ENCODE data around the gene SH3PXD2B.

Gene SH3PXD2B

GRCh38 chr5:172435362-172436077 lies 18.8 kb downstream of the SH3PXD2B start:
- DNase-seq = no peak

DNA sequence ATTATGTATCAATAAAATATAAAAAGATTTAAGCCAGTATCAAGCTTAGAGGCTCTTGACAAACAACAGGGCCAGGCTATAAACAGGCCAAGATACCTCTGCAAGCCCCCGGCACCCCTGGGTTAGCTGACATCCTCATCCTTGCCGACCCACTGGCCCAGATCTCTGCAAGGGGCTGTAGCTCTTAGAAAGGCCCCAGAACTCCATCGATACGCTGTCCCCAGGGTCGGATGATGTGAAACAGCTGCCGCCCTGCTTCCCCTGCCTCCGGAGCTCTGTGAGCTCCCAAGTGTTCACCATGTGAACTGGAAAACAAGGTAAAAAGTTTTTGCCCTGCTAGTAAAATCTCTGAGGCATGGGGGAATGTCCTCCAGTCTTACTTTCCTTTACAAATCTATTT lies 20.1 kb downstream of the SH3PXD2B start:
- DNase-seq = no peak

GRCh38 chr5:172433513-172433912 lies 20.8 kb downstream of the SH3PXD2B start:
- no peak for DNase-seq

- no peak for DNase-seq
Measured at GRCh38 chr5:172433071-172433470, 21.3 kb downstream of the SH3PXD2B start.

GRCh38 chr5:172430354-172430753 lies 24.0 kb downstream of the SH3PXD2B start:
- no peak for DNase-seq

DNA sequence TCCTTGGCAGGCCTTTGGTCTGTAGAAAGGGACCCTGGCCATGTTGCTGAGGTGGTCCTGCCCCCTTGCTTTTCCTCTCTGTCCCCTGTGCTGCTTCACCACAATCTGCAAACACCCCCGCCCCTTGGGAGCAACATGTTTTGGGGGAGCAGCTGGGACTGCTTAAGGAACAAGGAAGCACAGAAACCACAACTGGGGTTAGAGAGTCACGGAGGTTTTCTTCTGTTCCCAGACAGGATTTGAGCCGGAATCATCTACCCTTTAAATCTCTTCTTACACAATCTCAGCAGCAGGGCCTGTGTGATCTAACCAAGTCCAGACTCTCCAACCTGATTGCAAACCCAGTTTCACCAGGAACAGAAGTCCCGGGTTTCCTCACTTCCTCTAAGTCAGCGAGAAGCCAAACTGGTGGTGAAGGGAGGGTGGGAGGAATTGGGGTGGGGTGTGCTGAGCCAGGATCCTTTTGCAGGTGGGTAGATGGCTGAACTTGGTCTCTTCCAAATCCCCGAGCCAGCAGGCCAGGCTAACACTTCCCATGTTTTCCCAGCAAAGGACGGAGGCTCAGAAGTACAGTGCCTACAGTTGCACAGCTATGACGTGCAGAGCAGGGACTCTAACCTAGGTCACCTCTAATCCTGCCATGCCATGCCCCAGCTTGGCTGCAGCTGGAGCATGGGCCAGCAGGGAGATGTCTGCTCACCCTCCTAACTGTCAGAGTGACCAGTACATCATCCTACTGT lies 25.0 kb downstream of the SH3PXD2B start:
- no peak for DNase-seq

DNA sequence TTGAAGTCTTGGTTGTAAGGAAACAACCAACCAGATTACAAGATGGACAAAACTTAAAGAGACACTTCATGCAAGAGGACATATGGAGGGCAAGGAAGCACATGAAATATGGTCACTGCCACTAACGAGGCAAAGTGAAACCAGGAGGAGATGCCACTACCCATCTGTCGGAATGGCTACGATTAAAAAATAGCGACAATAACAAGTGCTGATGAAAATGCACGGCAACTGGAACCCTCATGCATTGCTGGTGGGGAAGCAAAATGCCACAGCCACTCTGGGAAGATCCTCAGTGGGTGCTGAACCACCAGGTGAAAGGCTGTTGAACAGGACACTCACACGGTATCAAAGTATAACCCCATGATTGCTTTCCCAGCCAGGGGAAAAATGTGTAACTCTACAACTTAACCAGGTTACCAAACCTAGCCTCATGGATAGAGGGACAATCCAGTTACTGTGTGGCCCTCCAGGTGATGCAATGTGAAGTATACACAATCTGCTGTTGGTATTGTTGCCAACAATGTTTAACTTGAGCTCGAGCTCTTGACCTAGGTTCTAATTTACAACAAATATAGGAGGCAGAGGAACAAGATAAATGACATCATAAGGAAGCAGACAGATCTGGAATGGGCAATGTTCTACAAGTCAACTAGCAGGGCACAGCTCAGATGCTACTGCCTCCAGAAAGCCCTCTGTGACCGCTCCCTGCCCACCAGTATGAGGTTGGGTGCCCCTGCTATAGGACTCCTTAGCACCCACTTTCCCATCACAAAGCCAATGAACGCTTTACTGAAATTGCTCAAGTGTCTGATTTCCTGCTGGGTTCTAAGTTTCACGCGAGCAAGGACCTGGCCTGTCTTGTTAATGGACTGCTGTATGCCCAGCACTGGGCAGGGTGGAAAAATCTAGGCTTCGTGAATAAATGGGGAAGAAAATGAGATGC lies 25.8 kb downstream of the SH3PXD2B start:
- DNase-seq = no peak

DNA sequence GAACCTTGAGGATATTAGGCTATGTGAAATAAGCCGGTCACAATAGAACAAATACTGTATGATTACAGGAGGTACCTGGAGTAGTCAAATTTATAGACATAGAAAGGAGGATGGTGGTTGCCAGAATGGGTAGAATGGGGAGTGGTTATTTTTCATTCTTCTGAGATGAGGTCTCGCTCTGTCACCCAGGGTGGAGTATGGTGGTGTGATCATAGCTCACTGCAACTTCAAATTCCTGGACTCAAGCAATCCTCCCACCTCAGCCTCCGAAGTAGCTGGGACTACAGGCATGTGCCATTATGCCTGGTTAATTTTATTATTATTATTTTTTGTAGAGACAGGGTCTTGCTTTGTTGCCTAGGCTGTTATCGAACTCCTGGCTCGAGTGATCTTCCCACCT lies 27.1 kb downstream of the SH3PXD2B start:
- no peak for DNase-seq

DNA sequence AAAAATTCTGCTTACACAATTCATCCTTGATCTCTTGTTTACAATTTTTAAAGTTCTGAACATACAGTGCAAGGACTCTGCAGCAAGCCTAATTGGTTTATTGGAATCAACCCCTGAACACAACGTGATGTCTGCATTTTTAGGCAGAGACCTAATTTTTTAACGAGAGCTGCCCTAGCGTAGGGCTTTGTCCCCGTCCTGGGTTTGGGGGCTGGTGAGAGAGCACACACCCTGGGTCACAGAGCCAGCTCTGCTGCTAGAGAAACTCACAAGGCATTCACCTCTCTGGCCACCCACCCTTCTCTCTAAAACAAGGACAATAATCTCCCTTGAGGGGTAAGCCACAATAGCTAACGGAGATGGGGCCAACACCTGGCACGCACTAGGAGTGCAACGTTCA lies 28.2 kb downstream of the SH3PXD2B start:
- DNase-seq = no peak

DNA sequence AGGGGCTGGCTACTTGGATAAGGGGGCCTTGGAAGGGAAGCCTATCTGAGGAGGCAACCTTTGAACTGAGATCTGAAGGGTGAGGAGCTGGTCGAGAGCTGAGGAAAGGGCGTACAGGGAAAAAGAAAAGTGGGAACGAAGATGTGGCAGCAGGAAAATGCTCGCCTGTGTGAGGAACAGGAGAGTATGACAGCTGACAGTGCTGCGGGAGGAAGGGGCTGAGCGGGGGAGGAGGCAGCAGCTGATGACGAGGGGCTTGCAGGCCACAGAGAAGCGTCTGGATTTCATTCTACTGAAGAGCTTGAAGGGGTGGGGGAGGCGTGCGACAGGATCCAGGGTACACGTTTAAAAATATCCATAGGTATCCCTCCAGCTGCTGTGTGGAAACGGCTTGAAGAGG lies 28.9 kb downstream of the SH3PXD2B start:
- no peak for DNase-seq

DNA sequence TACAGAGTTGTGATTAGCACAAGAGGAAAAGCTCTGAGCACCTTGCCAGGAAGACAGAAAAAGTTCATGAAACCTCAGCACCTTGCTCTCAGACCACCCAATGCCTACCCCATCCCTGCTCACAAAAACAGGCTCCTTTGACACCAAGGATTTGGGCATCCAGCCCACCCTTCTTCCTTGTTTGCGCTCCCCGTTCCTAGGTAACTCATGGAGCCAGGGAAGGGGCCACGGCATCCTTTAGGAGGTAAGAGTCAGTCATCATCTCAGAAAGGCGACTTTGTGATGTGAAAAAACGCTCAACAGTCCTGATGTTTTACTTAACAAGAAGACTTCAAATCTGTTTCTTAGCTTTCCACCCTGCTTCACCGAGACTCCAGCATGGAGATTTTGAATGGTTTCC lies 29.5 kb downstream of the SH3PXD2B start:
- DNase-seq = no peak

DNA sequence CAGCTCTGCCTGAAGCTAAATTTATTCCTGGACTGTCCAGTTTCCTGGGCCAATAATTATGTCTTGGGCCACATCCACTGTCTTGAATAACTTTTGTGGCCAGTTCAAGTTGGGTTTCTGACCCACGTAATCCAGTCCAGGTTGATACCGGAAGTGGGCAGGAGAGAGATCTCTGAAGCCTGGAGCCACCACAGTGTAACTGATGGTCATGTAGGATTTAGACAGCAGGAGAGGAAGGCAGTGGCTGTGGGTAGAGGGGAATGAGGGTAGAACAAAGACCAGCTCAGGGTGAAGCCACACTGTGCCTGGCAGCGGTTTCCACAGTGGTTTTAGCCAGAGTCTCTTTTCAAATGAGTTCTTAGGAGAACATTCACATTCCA lies 30.2 kb downstream of the SH3PXD2B start:
- no peak for DNase-seq

GRCh38 chr5:172423379-172424110 lies 30.8 kb downstream of the SH3PXD2B start:
- DNase-seq = no peak

GRCh38 chr5:172422255-172422654 lies 32.1 kb downstream of the SH3PXD2B start:
- no peak for DNase-seq

GRCh38 chr5:172421020-172421419 lies 33.3 kb downstream of the SH3PXD2B start:
- DNase-seq = no peak

- no peak for DNase-seq
Measured at GRCh38 chr5:172420235-172420939, 33.9 kb downstream of the SH3PXD2B start.

GRCh38 chr5:172418862-172419814 lies 35.2 kb downstream of the SH3PXD2B start:
- DNase-seq = no peak

GRCh38 chr5:172417983-172418630 lies 36.2 kb downstream of the SH3PXD2B start:
- DNase-seq = no peak

DNA sequence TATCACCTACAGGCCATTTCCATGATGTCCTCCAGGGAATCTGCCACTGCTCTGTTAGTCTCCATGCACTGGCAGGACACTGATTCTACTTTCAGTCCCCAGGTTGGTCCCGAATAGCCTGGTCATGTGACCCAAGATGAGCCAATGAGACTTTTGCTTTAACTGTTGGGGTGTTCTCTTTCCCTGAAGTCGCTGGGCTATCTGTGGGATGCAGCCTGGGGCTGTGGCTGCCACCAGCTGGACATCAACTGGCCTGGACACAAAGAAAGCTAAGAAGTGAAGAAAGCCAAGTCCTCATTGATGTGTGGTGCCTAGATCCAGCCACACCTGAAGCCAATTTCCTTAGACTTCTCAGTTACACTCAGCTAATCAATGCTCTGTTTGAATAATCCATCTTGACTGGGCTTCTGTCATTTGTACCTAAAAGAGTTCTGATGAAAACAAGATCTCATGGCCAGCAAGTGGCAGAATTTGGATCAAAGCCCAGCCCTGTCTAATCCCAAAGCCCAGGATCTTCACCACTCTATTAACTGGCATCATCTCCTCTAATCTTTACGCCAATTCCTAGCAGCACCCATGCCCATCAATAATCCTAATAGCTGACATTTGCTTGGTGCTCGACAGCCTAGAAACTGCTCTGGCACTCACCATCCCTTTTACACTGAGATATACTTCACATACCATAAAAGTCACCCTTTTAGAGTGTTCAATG lies 37.0 kb downstream of the SH3PXD2B start:
- no peak for DNase-seq
